ENCODE measurements around the gene FAM227B. TPM values are rescaled to one million over a fixed set of nuclear protein-coding genes. Genes with fewer than 3 reads are reported as not detected.

Gene FAM227B
- total RNA-seq, 1 experiment from 2014 or later: 1.9 TPM

- no TSS peak for BruUV-seq (replicated peaks)
- no peaks in the 10 kb centered on the region for H3K27me3 Mint-ChIP-seq (ENCODE audit: unreplicated experiment)
- CTCF ChIA-PET: no interaction called here
- H3K9me3 Mint-ChIP-seq (ENCODE audit: low read depth, unreplicated experiment): no peaks in the 10 kb centered on the region
- H3K36me3 Mint-ChIP-seq (ENCODE audit: insufficient read depth, unreplicated experiment): no peaks in the 10 kb centered on the region
- intact Hi-C loops (cut with micrococcal nuclease; ENCODE audit: unreplicated experiment): no loop called here
- H3K4me3 Mint-ChIP-seq (ENCODE audit: low read depth, unreplicated experiment): no peak overlapping the region
- no peaks in the 10 kb centered on the region for H3K4me1 Mint-ChIP-seq (ENCODE audit: low read depth, unreplicated experiment)
- no peak for DNase-seq
- TF ChIP-seq, protein P1, sequence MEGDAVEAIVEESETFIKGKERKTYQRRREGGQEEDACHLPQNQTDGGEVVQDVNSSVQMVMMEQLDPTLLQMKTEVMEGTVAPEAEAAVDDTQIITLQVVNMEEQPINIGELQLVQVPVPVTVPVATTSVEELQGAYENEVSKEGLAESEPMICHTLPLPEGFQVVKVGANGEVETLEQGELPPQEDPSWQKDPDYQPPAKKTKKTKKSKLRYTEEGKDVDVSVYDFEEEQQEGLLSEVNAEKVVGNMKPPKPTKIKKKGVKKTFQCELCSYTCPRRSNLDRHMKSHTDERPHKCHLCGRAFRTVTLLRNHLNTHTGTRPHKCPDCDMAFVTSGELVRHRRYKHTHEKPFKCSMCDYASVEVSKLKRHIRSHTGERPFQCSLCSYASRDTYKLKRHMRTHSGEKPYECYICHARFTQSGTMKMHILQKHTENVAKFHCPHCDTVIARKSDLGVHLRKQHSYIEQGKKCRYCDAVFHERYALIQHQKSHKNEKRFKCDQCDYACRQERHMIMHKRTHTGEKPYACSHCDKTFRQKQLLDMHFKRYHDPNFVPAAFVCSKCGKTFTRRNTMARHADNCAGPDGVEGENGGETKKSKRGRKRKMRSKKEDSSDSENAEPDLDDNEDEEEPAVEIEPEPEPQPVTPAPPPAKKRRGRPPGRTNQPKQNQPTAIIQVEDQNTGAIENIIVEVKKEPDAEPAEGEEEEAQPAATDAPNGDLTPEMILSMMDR (IDR thresholded peaks at IDR 0.05; ENCODE audit: unreplicated experiment): no peak
- H3K27ac Mint-ChIP-seq (ENCODE audit: unreplicated experiment): no peak overlapping the region
These were observed 205.0 kb downstream of the FAM227B start for GRCh38 chr15:49415638-49416037.

DNA sequence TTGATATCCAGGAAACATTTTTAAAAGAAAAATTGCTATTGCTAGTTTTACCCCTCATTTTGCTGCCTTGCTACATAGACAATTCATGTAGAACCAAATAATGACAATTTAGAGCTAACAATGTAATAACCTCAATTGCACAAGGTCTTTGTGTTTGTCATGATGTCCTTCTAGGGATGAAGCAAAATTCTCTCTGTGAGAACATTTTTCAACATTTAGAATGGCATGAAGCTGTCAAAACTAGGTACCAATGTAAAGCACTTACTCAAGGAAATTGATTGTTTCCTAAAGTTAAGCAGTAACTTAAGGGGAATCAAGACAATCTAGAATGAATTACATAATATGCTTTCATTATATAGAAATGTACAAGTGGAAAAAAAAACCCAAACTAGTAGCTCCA lies 205.5 kb downstream of the FAM227B start:
- no peaks in the 10 kb centered on the region for H3K4me1 Mint-ChIP-seq (ENCODE audit: low read depth, unreplicated experiment)
- H3K9me3 Mint-ChIP-seq (ENCODE audit: low read depth, unreplicated experiment): no peaks in the 10 kb centered on the region
- no peak overlapping the region for H3K27ac Mint-ChIP-seq (ENCODE audit: unreplicated experiment)
- H3K4me3 Mint-ChIP-seq (ENCODE audit: low read depth, unreplicated experiment): no peak overlapping the region
- no peak for DNase-seq
- no peaks in the 10 kb centered on the region for H3K27me3 Mint-ChIP-seq (ENCODE audit: unreplicated experiment)
- TF ChIP-seq, protein P1 (IDR thresholded peaks at IDR 0.05; ENCODE audit: unreplicated experiment): no peak
- CTCF ChIA-PET: no interaction called here
- intact Hi-C loops (cut with micrococcal nuclease; ENCODE audit: unreplicated experiment): no loop called here
- BruUV-seq (replicated peaks): no TSS peak
- H3K36me3 Mint-ChIP-seq (ENCODE audit: insufficient read depth, unreplicated experiment): no peaks in the 10 kb centered on the region

- H3K4me3 Mint-ChIP-seq (ENCODE audit: low read depth, unreplicated experiment): no peak overlapping the region
- no peaks in the 10 kb centered on the region for H3K9me3 Mint-ChIP-seq (ENCODE audit: low read depth, unreplicated experiment)
- TF ChIP-seq, protein P1 (IDR thresholded peaks at IDR 0.05; ENCODE audit: unreplicated experiment): no peak
- no peaks in the 10 kb centered on the region for H3K4me1 Mint-ChIP-seq (ENCODE audit: low read depth, unreplicated experiment)
- intact Hi-C loops (cut with micrococcal nuclease; ENCODE audit: unreplicated experiment): no loop called here
- no TSS peak for BruUV-seq (replicated peaks)
- H3K27ac Mint-ChIP-seq (ENCODE audit: unreplicated experiment): no peak overlapping the region
- CTCF ChIA-PET: no interaction called here
- no peak for DNase-seq
- H3K27me3 Mint-ChIP-seq (ENCODE audit: unreplicated experiment): no peaks in the 10 kb centered on the region
- H3K36me3 Mint-ChIP-seq (ENCODE audit: insufficient read depth, unreplicated experiment): no peaks in the 10 kb centered on the region
These were observed 207.8 kb downstream of the FAM227B start for GRCh38 chr15:49412797-49413196.

DNA sequence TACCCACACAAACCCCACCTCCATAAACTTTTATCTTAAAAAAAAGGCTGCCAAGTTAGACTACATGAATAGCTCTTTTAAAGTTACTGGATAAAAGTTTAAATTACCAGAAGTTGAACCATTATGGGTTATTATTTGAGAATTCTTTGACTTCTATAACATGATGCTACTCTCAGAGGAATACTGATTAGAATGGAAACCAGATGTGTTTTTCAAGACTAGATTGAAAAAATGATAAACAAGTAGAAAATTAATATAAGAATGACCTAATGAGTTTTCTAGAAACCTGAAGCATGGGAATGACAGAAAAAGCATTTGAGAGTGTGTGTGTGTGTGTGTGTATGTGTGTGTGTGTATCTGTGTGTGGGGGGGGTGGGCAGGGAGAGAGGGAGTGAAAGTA lies 210.0 kb downstream of the FAM227B start:
- H3K27me3 Mint-ChIP-seq (ENCODE audit: unreplicated experiment): no peaks in the 10 kb centered on the region
- no peaks in the 10 kb centered on the region for H3K36me3 Mint-ChIP-seq (ENCODE audit: insufficient read depth, unreplicated experiment)
- intact Hi-C loops (cut with micrococcal nuclease; ENCODE audit: unreplicated experiment): no loop called here
- no peak for DNase-seq
- CTCF ChIA-PET: no interaction called here
- no peak overlapping the region for H3K27ac Mint-ChIP-seq (ENCODE audit: unreplicated experiment)
- no TSS peak for BruUV-seq (replicated peaks)
- no peaks in the 10 kb centered on the region for H3K4me1 Mint-ChIP-seq (ENCODE audit: low read depth, unreplicated experiment)
- H3K4me3 Mint-ChIP-seq (ENCODE audit: low read depth, unreplicated experiment): no peak overlapping the region
- TF ChIP-seq, protein P1 (IDR thresholded peaks at IDR 0.05; ENCODE audit: unreplicated experiment): no peak
- H3K9me3 Mint-ChIP-seq (ENCODE audit: low read depth, unreplicated experiment): no peaks in the 10 kb centered on the region

Measured in Calu3 (cell line).